OCI-LY1 (cell line): ENCODE data around the gene AGL.

Experiments
- H2AFZ ChIP-seq: fragments of 200-600 bp; sonication (generic), shearing (Covaris generic); 2 replicates; pipeline ENCODE4 v1.6.0; 2014; ENCODE audit warnings: antibody characterized with exemption, mild to moderate bottlenecking, low read length
- H3F3A ChIP-seq: fragments of 200-600 bp; sonication (generic), shearing (Covaris generic); 2 replicates; pipeline ENCODE4 v1.6.0; 2014; ENCODE audit warnings: mild to moderate bottlenecking, antibody characterized with exemption, low read length, moderate library complexity; ENCODE audit not compliant: insufficient read depth
- H3K27ac ChIP-seq: fragments of 200-600 bp; sonication (generic); 2 replicates; pipeline ENCODE4 v1.5.1; 2014; ENCODE audit warnings: low read length, mixed run types, mild to moderate bottlenecking, low read depth; ENCODE audit not compliant: poor library complexity, severe bottlenecking
- H3K27me3 ChIP-seq: fragments of 200-600 bp; sonication (generic); 2 replicates; pipeline ENCODE4 v1.6.0; 2014; ENCODE audit warnings: antibody characterized with exemption, mild to moderate bottlenecking, low read length, moderate library complexity; ENCODE audit not compliant: insufficient read depth
- H3K36me3 ChIP-seq: fragments of 200-600 bp; sonication (generic); 2 replicates; pipeline ENCODE4 v1.6.1; 2014; ENCODE audit warnings: mild to moderate bottlenecking, antibody characterized with exemption, low read length, moderate library complexity, mixed read lengths; ENCODE audit not compliant: insufficient read depth
- H3K4me1 ChIP-seq: fragments of 200-600 bp; sonication (generic); 2 replicates; pipeline ENCODE4 v1.5.1; 2014; ENCODE audit warnings: mild to moderate bottlenecking, low read length, moderate library complexity; ENCODE audit not compliant: insufficient read depth, severe bottlenecking
- H3K4me2 ChIP-seq: fragments of 200-600 bp; sonication (generic), shearing (Covaris generic); 2 replicates; pipeline ENCODE4 v1.6.1; 2014; ENCODE audit warnings: low read length
- H3K4me3 ChIP-seq: fragments of 200-600 bp; sonication (generic); 2 replicates; pipeline ENCODE4 v1.5.1; 2014; ENCODE audit warnings: low read length, low read depth, mild to moderate bottlenecking, mixed read lengths; ENCODE audit not compliant: poor library complexity, severe bottlenecking
- H3K79me2 ChIP-seq: fragments of 200-600 bp; shearing (Covaris generic); 2 replicates; pipeline ENCODE4 v1.6.1; 2016; ENCODE audit warnings: mixed run types, low read length, mixed read lengths; ENCODE audit not compliant: insufficient read depth
- H3K9ac ChIP-seq: fragments of 200-600 bp; sonication (generic), shearing (Covaris generic); 2 replicates; pipeline ENCODE4 v1.6.1; 2014; ENCODE audit warnings: mild to moderate bottlenecking, low read length, mixed read lengths
- H3K9me2 ChIP-seq: fragments of 200-600 bp; sonication (generic), shearing (Covaris generic); 2 replicates; pipeline ENCODE4 v1.6.1; 2014; ENCODE audit warnings: low read depth, mild to moderate bottlenecking, low read length, mixed read lengths
- H3K9me3 ChIP-seq: fragments of 200-600 bp; shearing (Covaris generic); 2 replicates; pipeline ENCODE4 v1.6.1; 2014; ENCODE audit warnings: low read length, mixed read lengths
- H4K20me1 ChIP-seq: fragments of 200-600 bp; sonication (generic), shearing (Covaris generic); 2 replicates; pipeline ENCODE4 v1.6.0; 2016; ENCODE audit warnings: mild to moderate bottlenecking, low read length; ENCODE audit not compliant: insufficient read depth
- EZH2 ChIP-seq: fragments of 200-600 bp; sonication (generic), shearing (Covaris generic); IDR thresholded peaks from 2 replicates; pipeline ENCODE4 v1.8.0; 2017; ENCODE audit warnings: borderline replicate concordance, mixed run types, mild to moderate bottlenecking, antibody characterized with exemption, low read length, moderate library complexity, mixed read lengths
- TF ChIP-seq, protein P1 (sequence below): fragments of 200-600 bp; sonication (generic), shearing (Covaris generic); IDR thresholded peaks from 2 replicates; pipeline ENCODE4 v1.5.1; 2017; ENCODE audit warnings: mild to moderate bottlenecking, antibody characterized with exemption, low read length, moderate library complexity, mixed read lengths

Gene AGL

DNA sequence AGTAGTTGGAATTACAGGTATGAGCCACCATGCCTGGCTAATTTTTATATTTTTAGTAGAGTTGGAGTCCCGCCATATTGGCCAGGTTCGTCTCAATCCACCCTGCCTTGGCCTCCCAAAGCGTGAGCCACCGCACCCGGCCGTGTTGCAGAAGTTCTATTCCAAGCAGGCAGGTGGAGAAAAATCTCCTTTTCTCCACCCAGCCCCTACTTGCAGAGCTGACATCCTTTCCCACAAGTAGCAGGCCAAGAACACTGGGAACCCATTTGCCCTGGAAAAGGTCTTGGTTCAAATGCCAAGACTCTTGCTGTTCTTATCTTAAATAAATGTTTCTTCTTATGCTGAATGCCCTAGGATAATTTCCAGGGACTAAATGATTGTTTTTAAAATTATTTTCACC is 17.5 kb downstream of the AGL start:
- Histone ChIP-seq H3K4me2 (no peak overlapping the region), H3K9me3 (no peaks in the 10 kb centered on the region), H3K4me3 (no peak overlapping the region), H3K27me3 (no peaks in the 10 kb centered on the region), H4K20me1 (no peaks in the 10 kb centered on the region), H3K79me2 (no peaks in the 10 kb centered on the region), H3K9me2 (no peaks in the 10 kb centered on the region), H3K9ac (no peak overlapping the region), H3K4me1 (no peaks in the 10 kb centered on the region), H3K36me3 (peaks cover 21% of the 10 kb centered on the region), H2AFZ (no peak overlapping the region), H3K27ac (no peak overlapping the region), H3F3A (peaks cover 4% of the 10 kb centered on the region; the same call in 1 of the 2 replicates)
- TF ChIP-seq, protein P1, sequence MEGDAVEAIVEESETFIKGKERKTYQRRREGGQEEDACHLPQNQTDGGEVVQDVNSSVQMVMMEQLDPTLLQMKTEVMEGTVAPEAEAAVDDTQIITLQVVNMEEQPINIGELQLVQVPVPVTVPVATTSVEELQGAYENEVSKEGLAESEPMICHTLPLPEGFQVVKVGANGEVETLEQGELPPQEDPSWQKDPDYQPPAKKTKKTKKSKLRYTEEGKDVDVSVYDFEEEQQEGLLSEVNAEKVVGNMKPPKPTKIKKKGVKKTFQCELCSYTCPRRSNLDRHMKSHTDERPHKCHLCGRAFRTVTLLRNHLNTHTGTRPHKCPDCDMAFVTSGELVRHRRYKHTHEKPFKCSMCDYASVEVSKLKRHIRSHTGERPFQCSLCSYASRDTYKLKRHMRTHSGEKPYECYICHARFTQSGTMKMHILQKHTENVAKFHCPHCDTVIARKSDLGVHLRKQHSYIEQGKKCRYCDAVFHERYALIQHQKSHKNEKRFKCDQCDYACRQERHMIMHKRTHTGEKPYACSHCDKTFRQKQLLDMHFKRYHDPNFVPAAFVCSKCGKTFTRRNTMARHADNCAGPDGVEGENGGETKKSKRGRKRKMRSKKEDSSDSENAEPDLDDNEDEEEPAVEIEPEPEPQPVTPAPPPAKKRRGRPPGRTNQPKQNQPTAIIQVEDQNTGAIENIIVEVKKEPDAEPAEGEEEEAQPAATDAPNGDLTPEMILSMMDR = no peak
- no peak for TF ChIP-seq EZH2

DNA sequence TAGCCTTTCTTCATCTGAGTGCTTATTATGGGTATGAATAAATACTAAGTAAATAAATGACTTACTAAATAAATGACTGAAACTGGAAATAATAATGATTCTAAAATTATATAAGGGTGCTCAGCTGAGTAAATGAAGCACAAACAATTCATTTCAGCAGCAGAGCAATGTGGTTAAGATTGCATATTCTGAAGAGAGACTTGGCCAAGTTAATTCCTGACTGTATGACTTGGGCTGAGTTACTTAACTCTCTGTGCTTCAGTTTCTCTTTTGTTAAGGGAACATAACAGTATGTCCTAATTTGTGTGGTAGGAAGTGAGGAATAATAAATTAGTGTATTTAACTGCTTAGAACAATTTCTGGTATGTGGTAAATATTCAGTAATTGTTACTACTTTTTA is 19.1 kb downstream of the AGL start:
- H3K9ac ChIP-seq = no peak overlapping the region
- no peak overlapping the region for H3K4me2 ChIP-seq
- H4K20me1 ChIP-seq = no peaks in the 10 kb centered on the region
- H3K79me2 ChIP-seq = no peaks in the 10 kb centered on the region
- H3K9me2 ChIP-seq = no peaks in the 10 kb centered on the region
- TF ChIP-seq, protein P1 = no peak
- TF ChIP-seq EZH2 = no peak
- peaks cover 4% of the 10 kb centered on the region; the same call in 1 of the 2 replicates for H3F3A ChIP-seq
- H3K9me3 ChIP-seq = no peaks in the 10 kb centered on the region
- H2AFZ ChIP-seq = no peak overlapping the region
- no peak overlapping the region for H3K4me3 ChIP-seq
- no peaks in the 10 kb centered on the region for H3K4me1 ChIP-seq
- no peak overlapping the region for H3K27ac ChIP-seq
- peaks cover 12% of the 10 kb centered on the region for H3K36me3 ChIP-seq
- no peaks in the 10 kb centered on the region for H3K27me3 ChIP-seq

DNA sequence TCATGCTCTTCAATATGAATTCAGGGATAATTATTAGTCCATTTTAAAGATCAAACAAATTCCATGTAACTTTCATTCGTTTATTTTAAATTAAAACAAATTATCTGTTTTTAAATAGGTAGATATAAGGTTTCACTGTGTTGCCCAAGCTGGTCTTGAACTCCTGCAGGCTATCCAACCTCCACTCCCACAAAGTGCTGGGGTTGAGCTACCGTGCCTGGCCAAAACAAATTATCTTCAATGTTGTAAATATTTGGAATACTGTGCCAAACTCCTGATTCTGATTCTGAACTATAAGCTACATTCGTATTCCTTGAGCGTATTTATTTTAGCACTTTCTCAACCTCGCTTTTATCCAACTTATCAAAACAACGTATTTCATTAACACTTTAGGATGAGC is 19.6 kb downstream of the AGL start:
- Histone ChIP-seq H3K9ac (no peak overlapping the region), H3K4me2 (no peak overlapping the region), H3K27me3 (no peaks in the 10 kb centered on the region), H3K36me3 (peaks cover 11% of the 10 kb centered on the region), H3K79me2 (no peaks in the 10 kb centered on the region), H4K20me1 (no peaks in the 10 kb centered on the region), H2AFZ (no peak overlapping the region), H3K4me3 (no peak overlapping the region), H3K9me2 (no peaks in the 10 kb centered on the region), H3F3A (peaks cover 4% of the 10 kb centered on the region; the same call in 1 of the 2 replicates), H3K4me1 (no peaks in the 10 kb centered on the region), H3K9me3 (no peaks in the 10 kb centered on the region), H3K27ac (no peak overlapping the region)
- TF ChIP-seq, protein P1 = no peak
- TF ChIP-seq EZH2 = no peak
